GM12872 (cell line): ENCODE data around the gene HYLS1.

Experiments used
- TF ChIP-seq, protein P1 (sequence below): IDR thresholded peaks from 3 replicates; pipeline ENCODE4 v1.5.1; 2011; ENCODE audit warnings: low read depth, mild to moderate bottlenecking, low read length, moderate library complexity; ENCODE audit not compliant: insufficient read depth

HYLS1 gene

DNA sequence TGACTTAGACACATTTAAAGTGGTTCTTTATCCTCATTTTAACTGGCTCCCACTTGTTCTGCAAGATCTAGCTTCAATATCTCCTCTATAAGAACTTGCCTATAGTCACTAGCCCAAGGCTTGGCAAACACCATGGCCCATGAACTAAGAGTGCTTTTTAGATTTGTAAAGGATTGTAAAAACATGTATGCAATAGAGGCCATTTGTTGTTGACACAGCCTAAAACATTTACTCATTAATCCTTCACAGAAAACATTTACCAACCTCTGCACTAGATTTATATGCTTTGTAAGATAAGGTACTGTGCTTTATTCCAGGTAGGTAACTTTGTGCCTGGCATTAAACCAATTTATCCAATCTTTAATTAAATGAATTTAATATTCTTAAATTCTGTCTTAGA lies 5.5 kb downstream of the HYLS1 start:
- TF ChIP-seq, protein P1, sequence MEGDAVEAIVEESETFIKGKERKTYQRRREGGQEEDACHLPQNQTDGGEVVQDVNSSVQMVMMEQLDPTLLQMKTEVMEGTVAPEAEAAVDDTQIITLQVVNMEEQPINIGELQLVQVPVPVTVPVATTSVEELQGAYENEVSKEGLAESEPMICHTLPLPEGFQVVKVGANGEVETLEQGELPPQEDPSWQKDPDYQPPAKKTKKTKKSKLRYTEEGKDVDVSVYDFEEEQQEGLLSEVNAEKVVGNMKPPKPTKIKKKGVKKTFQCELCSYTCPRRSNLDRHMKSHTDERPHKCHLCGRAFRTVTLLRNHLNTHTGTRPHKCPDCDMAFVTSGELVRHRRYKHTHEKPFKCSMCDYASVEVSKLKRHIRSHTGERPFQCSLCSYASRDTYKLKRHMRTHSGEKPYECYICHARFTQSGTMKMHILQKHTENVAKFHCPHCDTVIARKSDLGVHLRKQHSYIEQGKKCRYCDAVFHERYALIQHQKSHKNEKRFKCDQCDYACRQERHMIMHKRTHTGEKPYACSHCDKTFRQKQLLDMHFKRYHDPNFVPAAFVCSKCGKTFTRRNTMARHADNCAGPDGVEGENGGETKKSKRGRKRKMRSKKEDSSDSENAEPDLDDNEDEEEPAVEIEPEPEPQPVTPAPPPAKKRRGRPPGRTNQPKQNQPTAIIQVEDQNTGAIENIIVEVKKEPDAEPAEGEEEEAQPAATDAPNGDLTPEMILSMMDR: no peak

DNA sequence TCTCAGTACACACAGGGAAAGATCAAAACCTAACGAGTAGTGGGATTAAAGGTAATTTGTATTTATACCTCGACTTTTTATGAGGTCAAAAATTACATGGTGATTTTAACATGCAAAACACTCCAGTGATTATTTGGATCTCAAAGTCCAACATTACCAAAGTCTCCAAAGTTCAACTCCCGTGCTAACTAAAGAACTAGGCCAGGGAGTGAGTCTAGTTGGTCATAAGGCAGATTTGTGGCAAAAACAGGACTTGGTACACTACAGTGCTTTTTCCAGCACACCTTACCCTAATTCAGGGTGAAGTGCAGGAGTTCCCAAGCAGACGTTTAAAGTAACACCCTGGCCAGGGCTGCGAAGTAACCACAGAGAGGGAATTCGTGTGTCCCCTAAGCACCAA lies 14.4 kb downstream of the HYLS1 start:
- TF ChIP-seq, protein P1: no peak

DNA sequence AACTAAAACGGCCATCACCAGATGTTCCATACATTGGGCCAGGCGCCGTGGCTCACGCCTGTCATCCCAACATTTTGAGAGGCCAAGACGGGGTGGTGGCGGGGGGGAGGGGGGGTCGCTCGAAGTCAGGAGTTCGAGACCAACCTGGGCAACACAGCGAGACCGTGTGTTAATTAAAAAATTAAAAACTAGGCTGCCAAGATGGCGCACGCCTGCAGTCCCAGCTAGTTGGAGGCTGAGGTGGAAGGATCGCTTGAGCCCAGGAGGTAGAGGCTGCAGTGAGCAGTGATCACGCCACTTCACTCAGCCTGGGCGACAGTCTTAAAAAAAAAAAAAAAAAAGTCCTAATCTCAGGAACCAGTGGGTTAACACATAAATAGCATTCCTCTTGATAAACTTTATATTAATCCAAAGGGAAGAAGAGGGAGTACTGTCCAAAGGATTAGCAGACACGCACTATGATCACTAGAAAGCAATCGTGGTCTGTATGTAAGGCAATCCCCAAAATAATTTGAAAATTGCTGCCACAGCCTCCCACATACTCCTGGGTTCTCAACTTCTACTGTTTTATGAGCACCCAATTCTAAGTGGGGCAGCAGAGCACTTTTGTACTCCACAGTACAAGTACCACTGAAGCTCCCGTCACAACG lies 14.9 kb downstream of the HYLS1 start:
- TF ChIP-seq, protein P1: no peak

DNA sequence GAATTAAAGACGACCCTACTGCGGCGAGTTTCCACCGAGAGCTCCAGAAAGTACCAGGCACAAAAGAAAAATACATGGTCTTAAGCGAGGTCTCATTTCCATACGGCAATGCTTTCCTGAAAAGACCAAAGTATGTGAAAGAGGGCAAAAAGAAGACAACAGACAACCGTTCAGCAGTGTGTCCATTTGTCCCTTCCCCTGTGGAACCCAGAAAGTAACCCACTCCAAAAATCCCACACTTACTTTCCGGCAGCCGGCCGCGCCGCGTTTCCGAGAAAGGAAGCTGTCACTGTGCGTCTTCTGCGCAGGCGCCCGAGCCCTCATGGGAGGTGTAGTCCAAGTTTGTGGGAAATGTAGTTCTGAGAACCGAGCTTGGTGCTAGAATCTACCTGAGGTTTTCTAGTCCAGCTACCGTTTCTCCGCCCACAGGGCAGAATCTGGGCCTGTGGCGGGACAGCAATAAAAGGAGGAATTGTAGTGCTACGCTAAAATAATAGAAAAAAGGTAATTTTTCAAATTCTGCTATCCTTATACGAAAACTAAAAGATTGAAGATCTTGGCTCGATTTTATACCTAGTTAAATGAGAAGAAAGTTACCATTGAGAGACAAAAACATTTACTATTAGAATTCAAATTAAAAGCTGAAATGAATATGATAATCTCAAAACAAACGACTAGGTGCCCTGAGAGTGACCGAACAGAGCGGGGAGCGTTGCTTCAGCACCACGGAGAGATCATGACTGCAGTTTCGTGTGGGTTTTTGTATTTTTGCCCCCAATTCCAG lies 15.7 kb downstream of the HYLS1 start, which contains the start of gene PUS3:
Gene PUS3 (minus strand): TSS at position 280 of the 784 bp plus-strand sequence. CDS start 6,922 bp downstream, outside the sequence.
- TF ChIP-seq, protein P1: no peak

DNA sequence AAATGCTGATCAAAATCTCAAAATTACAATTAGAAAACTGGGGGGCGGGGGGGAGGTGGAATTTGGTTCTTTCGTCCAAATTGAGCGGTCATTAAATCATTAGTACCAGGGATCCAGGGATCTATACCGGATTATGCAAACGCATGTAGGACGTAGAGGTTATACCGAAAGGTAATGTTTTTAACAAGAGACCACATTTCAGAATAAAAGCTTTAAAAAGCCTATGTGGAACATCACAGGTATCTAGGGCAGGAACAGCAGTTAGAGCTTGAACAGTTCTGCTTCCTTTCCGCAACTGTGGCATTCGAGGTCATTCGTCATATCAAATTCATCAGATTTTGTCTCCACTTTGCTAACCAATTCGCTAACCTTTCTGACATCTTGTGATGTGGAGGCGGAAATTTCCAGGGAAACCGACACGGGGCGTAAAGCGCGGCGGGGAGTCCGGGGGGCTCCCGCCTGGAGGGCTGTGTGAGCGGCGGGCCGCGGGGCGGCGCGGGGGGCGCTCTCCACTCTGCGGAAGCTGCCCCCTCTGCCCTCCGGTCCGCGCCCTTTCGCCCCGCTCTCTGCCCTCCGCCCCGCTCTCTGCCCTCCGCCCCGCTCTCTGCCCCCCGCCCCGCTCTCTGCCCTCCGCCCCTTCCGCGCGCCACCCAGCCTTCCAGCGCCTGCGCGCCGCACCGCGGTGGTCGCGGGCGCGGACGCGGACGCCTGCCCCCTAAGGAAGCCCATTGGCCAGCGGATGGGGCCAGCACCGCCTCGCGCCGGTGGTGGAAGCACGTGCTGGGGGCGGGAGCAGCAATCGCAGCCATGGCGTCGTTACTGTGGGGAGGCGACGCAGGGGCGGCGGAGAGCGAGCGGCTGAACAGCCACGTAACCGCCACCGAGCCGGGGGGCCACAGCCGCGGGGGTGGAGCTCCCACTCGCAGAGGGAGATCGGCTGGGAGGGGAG lies 16.5 kb downstream of the HYLS1 start, which contains the start of gene DDX25:
Gene DDX25 (plus strand): TSS at position 798 of the 949 bp plus-strand sequence. CDS start 10 bp downstream, at position 808.
- TF ChIP-seq, protein P1: no peak

DNA sequence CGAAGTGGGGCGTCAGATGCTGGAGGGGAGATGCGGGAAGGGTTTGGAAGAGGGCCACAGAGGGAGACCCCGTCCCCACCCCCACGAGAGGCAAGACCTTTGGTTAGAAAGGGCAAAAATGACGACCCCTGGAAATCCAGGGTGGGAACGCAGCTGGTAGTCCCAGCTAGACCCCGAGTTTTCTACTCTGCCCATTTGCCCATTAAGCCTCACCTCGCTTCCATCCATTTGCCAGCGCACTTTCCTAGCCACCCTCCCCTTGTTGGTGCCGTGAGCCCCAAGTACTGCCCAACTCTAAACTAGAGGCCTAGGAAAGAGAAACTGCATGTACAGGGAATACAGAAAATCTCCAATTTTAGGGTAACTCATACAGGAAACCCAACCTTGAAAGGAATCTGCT lies 17.2 kb downstream of the HYLS1 start:
- TF ChIP-seq, protein P1: no peak
